GM12878 (cell line): Measurements from ENCODE around the gene FUT6. TPM values are rescaled to one million over a fixed set of nuclear protein-coding genes. Genes with fewer than 3 reads are reported as not detected.

Source experiments
- ATAC-seq: fragments of 200-7000 bp; cut with Tn5 transposase; 3 replicates; pipeline ENCODE4 v1.9.1; 2020; ENCODE audit warnings: mild to moderate bottlenecking, moderate library complexity
- BruUV-seq: library from RNA; stranded (reverse); fragments of 400-500 nt; replicated peaks from 2 replicates; lab custom pipeline; 2021; lab: Mats Ljungman, UMichigan
- CTCF ChIA-PET: fragments of 300-600 bp; sonication (Branson Sonifier 250); formaldehyde crosslinking; extraction: SDS; loops from one replicate; lab custom pipeline; 2021; ENCODE audit warnings: inconsistent platforms; lab: Yijun Ruan, JAX
- POLR2A ChIA-PET: fragments of 350-600 bp; formaldehyde crosslinking; extraction: SDS; loops from one replicate; lab custom pipeline; 2021; ENCODE audit warnings: inconsistent platforms; lab: Charles Lee
- RAD21 ChIA-PET: fragments of 300-600 bp; sonication (Branson Sonifier 250); formaldehyde crosslinking; loops from one replicate; lab custom pipeline; 2023; ENCODE audit warnings: antibody characterized with exemption; ENCODE audit not compliant: unreplicated experiment; lab: Charles Lee
- SMC1A ChIA-PET: fragments of 300-600 bp; sonication (Branson Sonifier 250); formaldehyde crosslinking; loops from one replicate; lab custom pipeline; 2023; ENCODE audit not compliant: unreplicated experiment, uncharacterized antibody; lab: Charles Lee
- DNase-seq: peaks from one replicate; pipeline ENCODE4 v3.0.0-alpha.2; 2011; ENCODE audit warnings: low read depth, low spot score
- FAIRE-seq: peaks from 3 replicates; lab custom pipeline; 2011; peaks lifted over from hg19 to GRCh38; lab: Jason Lieb, UNC
- H2AFZ ChIP-seq: 2 replicates; pipeline ENCODE4 v1.6.0; 2011; ENCODE audit warnings: low read depth, low read length, control low read depth; ENCODE audit not compliant: control insufficient read depth
- H3K27ac ChIP-seq: 2 replicates; pipeline ENCODE4 v1.5.1; 2011; ENCODE audit warnings: control low read depth; ENCODE audit not compliant: control insufficient read depth, insufficient read depth
- H3K27me3 ChIP-seq, 2 experiments: replicated peaks in 1 of 2; 2 replicates each; pipeline versions ENCODE4 v1.6.0 to v1.6.1; 2011; ENCODE audit warnings: low read length in 1 of 2; ENCODE audit not compliant: control insufficient read depth in 2 of 2, insufficient read depth in 2 of 2
- H3K36me3 ChIP-seq, 2 experiments: 2 replicates each; pipeline ENCODE4 v1.5.1; 2011; ENCODE audit warnings: low read length in 1 of 2; ENCODE audit not compliant: control insufficient read depth in 2 of 2, insufficient read depth in 2 of 2
- H3K4me1 ChIP-seq: 2 replicates; pipeline ENCODE4 v1.6.1; 2011; ENCODE audit warnings: mild to moderate bottlenecking, low read length, moderate library complexity, mixed read lengths; ENCODE audit not compliant: control insufficient read depth, insufficient read depth
- H3K4me2 ChIP-seq: 2 replicates; pipeline ENCODE4 v1.6.0; 2011; ENCODE audit warnings: control low read depth; ENCODE audit not compliant: control insufficient read depth, insufficient read depth
- H3K4me3 ChIP-seq: fragments of 200-600 bp; sonication (generic); 2 replicates; pipeline ENCODE4 v1.5.1; 2016
- H3K79me2 ChIP-seq: 2 replicates; pipeline ENCODE4 v1.6.0; 2011; ENCODE audit warnings: low read length; ENCODE audit not compliant: control insufficient read depth, insufficient read depth
- H3K9ac ChIP-seq: 2 replicates; pipeline ENCODE4 v1.8.0; 2011; ENCODE audit warnings: low read length, control low read depth, mixed read lengths; ENCODE audit not compliant: control insufficient read depth, insufficient read depth
- H3K9me3 ChIP-seq: replicated peaks from 3 replicates; pipeline ENCODE4 v1.5.1; 2011; ENCODE audit warnings: mild to moderate bottlenecking, low read length; ENCODE audit not compliant: control insufficient read depth, insufficient read depth
- H4K20me1 ChIP-seq: 2 replicates; pipeline ENCODE4 v1.6.0; 2011; ENCODE audit not compliant: control insufficient read depth, insufficient read depth
- BCLAF1 ChIP-seq: fragments of 450-650 bp; IDR thresholded peaks from 2 replicates; pipeline ENCODE4 v1.6.1; 2017; ENCODE audit warnings: antibody characterized with exemption, mild to moderate bottlenecking, moderate library complexity
- ELK1 ChIP-seq: IDR thresholded peaks from 2 replicates; pipeline ENCODE4 v1.6.1; 2012; ENCODE audit warnings: low read depth, low read length, improper control_type of control experiment
- ESRRA ChIP-seq: IDR thresholded peaks from 2 replicates; pipeline ENCODE4 v1.6.1; 2012; ENCODE audit warnings: mild to moderate bottlenecking, low read length, improper control_type of control experiment
- HSF1 ChIP-seq: fragments of 150-350 bp; IDR thresholded peaks from 2 replicates; pipeline ENCODE4 v1.6.1; 2014; ENCODE audit warnings: mild to moderate bottlenecking, low read depth, low read length
- KAT2A ChIP-seq: conservative IDR thresholded peaks from 2 replicates; pipeline ENCODE4 v1.6.1; 2011; ENCODE audit warnings: low read depth, low read length; ENCODE audit not compliant: control insufficient read depth
- MLLT1 ChIP-seq: fragments of 450-650 bp; IDR thresholded peaks from 2 replicates; pipeline ENCODE4 v1.6.1; 2016; ENCODE audit warnings: mild to moderate bottlenecking
- MYC ChIP-seq: IDR thresholded peaks from 2 replicates; pipeline ENCODE4 v1.6.1; 2011; ENCODE audit warnings: mild to moderate bottlenecking, low read length, moderate library complexity, inconsistent platforms; ENCODE audit not compliant: insufficient read depth, insufficient replicate concordance, insufficient read length, severe bottlenecking
- NBN ChIP-seq: fragments of 450-650 bp; IDR thresholded peaks from 2 replicates; pipeline ENCODE4 v1.6.1; 2016
- NFYA ChIP-seq: IDR thresholded peaks from 2 replicates; pipeline ENCODE4 v1.6.1; 2011; ENCODE audit warnings: low read depth, mild to moderate bottlenecking, low read length, improper control_type of control experiment, borderline replicate concordance
- NRF1 ChIP-seq: conservative IDR thresholded peaks from 2 replicates; pipeline ENCODE4 v1.6.1; 2011; ENCODE audit warnings: mild to moderate bottlenecking, low read depth, low read length, improper control_type of control experiment
- RELA ChIP-seq: fragments of 450-650 bp; IDR thresholded peaks from 2 replicates; pipeline ENCODE4 v1.8.0; 2014; ENCODE audit warnings: borderline replicate concordance; ENCODE audit not compliant: partially characterized antibody
- YBX1 ChIP-seq: fragments of 450-650 bp; IDR thresholded peaks from 2 replicates; pipeline ENCODE4 v1.6.1; 2016; ENCODE audit warnings: antibody characterized with exemption
- ZNF207 ChIP-seq: fragments of 450-650 bp; IDR thresholded peaks from 2 replicates; pipeline ENCODE4 v1.6.1; 2014; ENCODE audit warnings: antibody characterized with exemption, mild to moderate bottlenecking, borderline replicate concordance
- WGBS: methylation state at CpG from one replicate; pipeline ENCODE4 v1.1.6; 2016; ENCODE audit warnings: low lambda C conversion rate; ENCODE audit not compliant: insufficient replicate concordance, insufficient coverage; ENCODE audit errors: missing lambda C conversion rate; 5-methylcytosine and 5-hydroxymethylcytosine counted together
- in situ Hi-C: fragments of 300-500 bp; cut with MboI; formaldehyde crosslinking; loops from 9 replicates; pipeline ENCODE4 v1.14.3; 2018; ENCODE audit warnings: mixed read lengths
- intact Hi-C: fragments of 100-400 bp; cut with micrococcal nuclease; formaldehyde crosslinking; loops from one replicate; pipeline ENCODE4 v1.14.2; 2022; ENCODE audit not compliant: unreplicated experiment
- polyA plus RNA-seq, 11 experiments: library from polyadenylated mRNA; depleted of rRNA in 4 of 11; unstranded in 6 of 11; stranded (reverse) in 5 of 11; fragments of >200 nt; fragmentation: Nextera tagmentation in 4 of 11; fragmentation: Illumina TruSeq in 1 of 11; extraction: Ambion mirVana in 4 of 11; extraction: Trizol in 1 of 11; gene quantifications; 1 replicate in 1 of 11; 2 replicates in 10 of 11; pipeline versions ENCODE4 v1.2.1 to v1.2.3, GENCODE V29; 2011 to 2016; ENCODE audit warnings: inconsistent platforms in 2 of 11, missing spikeins in 2 of 11, low read depth in 1 of 11
- total RNA-seq, 4 experiments: library from RNA; depleted of rRNA in 3 of 4; stranded (reverse); fragments of >200 nt in 3 of 4; fragmentation: Illumina TruSeq in 1 of 4; extraction: Trizol in 1 of 4; gene quantifications; 2 replicates each; pipeline versions ENCODE4 v1.2.1 to v1.2.3, GENCODE V29; 2013 to 2021

FUT6 gene
- total and polyA plus RNA-seq, 10 of the 15 experiments (the other 5 are each of a cell fraction or from before 2014, with no cell fraction given) = not detected

- TF ChIP-seq NRF1 (no peak), ZNF207 (no peak), HSF1 (no peak), NFYA (no peak), RELA (no peak), YBX1 (no peak), NBN (no peak)
- TF ChIP-seq, all 136 proteins: peak for 0
Measured at GRCh38 chr19:5844456-5845433, 5.2 kb upstream of the FUT6 start (continued).

GRCh38 chr19:5843295-5843927 is 3.9 kb upstream of the FUT6 start:
- Histone ChIP-seq H3K4me2 (no peak overlapping the region), H3K36me3 (no peaks in the 10 kb centered on the region), H3K27ac (no peak overlapping the region), H3K79me2 (no peaks in the 10 kb centered on the region), H4K20me1 (no peaks in the 10 kb centered on the region), H3K4me3 (no peak overlapping the region), H2AFZ (no peak overlapping the region), H3K4me1 (no peaks in the 10 kb centered on the region), H3K27me3 (no peaks in the 10 kb centered on the region), H3K9me3 (no peaks in the 10 kb centered on the region), H3K9ac (no peak overlapping the region)
- intact Hi-C loops (no loop called here), in situ Hi-C loops (no loop called here)
- RAD21 ChIA-PET = no interaction called here
- FAIRE-seq = no peak
- ATAC-seq = no peak
- CTCF ChIA-PET = no interaction called here
- DNase-seq = no peak
- POLR2A ChIA-PET = interaction anchor here (0.5 kb wide), 1 partner anchor 148 kb away, joined by 4 read pairs; no protein-coding TSS in a partner anchor
- WGBS = 61% methylated on average over 21 of the region's 21 CpGs
- BruUV-seq = no TSS peak
- SMC1A ChIA-PET = no interaction called here
- TF ChIP-seq MLLT1 = no peak
- no peak for TF ChIP-seq MYC
- TF ChIP-seq ESRRA = no peak
- TF ChIP-seq ELK1 = no peak
- no peak for TF ChIP-seq BCLAF1
- TF ChIP-seq KAT2A = no peak
- TF ChIP-seq RELA = no peak
